Measurements from ENCODE around the gene RBP7.

- TF ChIP-seq CTCF (IDR thresholded peaks at IDR 0.05; ENCODE audit: low read depth, low read length) (no peak), EZH2phosphoT487 (IDR thresholded peaks at IDR 0.05; ENCODE audit: low read depth) (no peak)
Measured at GRCh38 chr1:10063878-10064277, 66.8 kb downstream of the RBP7 start.
